Loucy (cell line): Measurements from ENCODE around the gene PCDHA13.

Source experiments
- H2AFZ ChIP-seq: fragments of 200-600 bp; sonication (generic); 2 replicates; pipeline ENCODE4 v1.6.0; 2016; ENCODE audit warnings: antibody characterized with exemption, mild to moderate bottlenecking, low read length, moderate library complexity
- H3F3A ChIP-seq: fragments of 200-600 bp; 2 replicates; pipeline ENCODE4 v1.6.0; 2016; ENCODE audit warnings: antibody characterized with exemption, low read depth, mild to moderate bottlenecking
- H3K27me3 ChIP-seq: fragments of 200-600 bp; sonication (generic); 2 replicates; pipeline ENCODE4 v1.6.1; 2014; ENCODE audit warnings: low read length, mild to moderate bottlenecking; ENCODE audit not compliant: insufficient read depth, poor library complexity, severe bottlenecking
- H3K36me3 ChIP-seq: fragments of 200-600 bp; sonication (generic); 2 replicates; pipeline ENCODE4 v1.6.1; 2016; ENCODE audit warnings: low read length; ENCODE audit not compliant: insufficient read depth
- H3K4me1 ChIP-seq: fragments of 200-600 bp; sonication (generic); 2 replicates; pipeline ENCODE4 v1.5.1; 2014; ENCODE audit warnings: low read length, mild to moderate bottlenecking; ENCODE audit not compliant: insufficient read depth, poor library complexity, severe bottlenecking
- H3K4me2 ChIP-seq: fragments of 200-600 bp; sonication (generic); 2 replicates; pipeline ENCODE4 v1.6.0; 2014; ENCODE audit warnings: antibody characterized with exemption, low read length, low read depth, mild to moderate bottlenecking; ENCODE audit not compliant: poor library complexity, severe bottlenecking
- H3K4me3 ChIP-seq: fragments of 200-600 bp; sonication (generic); 2 replicates; pipeline ENCODE4 v1.5.1; 2014; ENCODE audit warnings: low read length, mild to moderate bottlenecking, mixed read lengths; ENCODE audit not compliant: poor library complexity, severe bottlenecking
- H3K79me2 ChIP-seq: fragments of 200-600 bp; sonication (generic); 2 replicates; pipeline ENCODE4 v1.6.1; 2014; ENCODE audit warnings: low read length; ENCODE audit not compliant: insufficient read depth
- H3K9ac ChIP-seq: fragments of 200-600 bp; sonication (generic); 2 replicates; pipeline ENCODE4 v1.6.0; 2014; ENCODE audit warnings: mild to moderate bottlenecking, low read depth, low read length, moderate library complexity; ENCODE audit not compliant: poor library complexity, severe bottlenecking
- H3K9me2 ChIP-seq: fragments of 200-600 bp; sonication (generic); replicated peaks from 2 replicates; pipeline ENCODE4 v1.6.1; 2016; ENCODE audit warnings: low read depth, low read length, mixed read lengths
- H3K9me3 ChIP-seq: fragments of 200-600 bp; sonication (generic); 2 replicates; pipeline ENCODE4 v1.6.1; 2014; ENCODE audit warnings: mild to moderate bottlenecking, antibody characterized with exemption, low read length, low read depth; ENCODE audit not compliant: insufficient read depth
- H4K20me1 ChIP-seq: fragments of 200-600 bp; sonication (generic); 2 replicates; pipeline ENCODE4 v1.6.0; 2014; ENCODE audit warnings: antibody characterized with exemption, low read length, mild to moderate bottlenecking; ENCODE audit not compliant: insufficient read depth, poor library complexity, severe bottlenecking
- CTCF ChIP-seq: fragments of 200-600 bp; sonication (generic); conservative IDR thresholded peaks from 2 replicates; pipeline ENCODE4 v1.5.1; 2014; ENCODE audit warnings: mild to moderate bottlenecking, antibody characterized with exemption, low read length
- EZH2phosphoT487 ChIP-seq: fragments of 200-600 bp; IDR thresholded peaks from 2 replicates; pipeline ENCODE4 v1.6.1; 2018; ENCODE audit warnings: antibody characterized with exemption, mild to moderate bottlenecking, moderate library complexity, borderline replicate concordance

The PCDHA13 gene

GRCh38 chr5:140857987-140858240, 24.0 kb upstream of the PCDHA13 start:
- Histone ChIP-seq H3K9ac (no peak overlapping the region), H3K9me3 (no peaks in the 10 kb centered on the region), H3K4me3 (no peak overlapping the region), H3K27me3 (no peaks in the 10 kb centered on the region), H3K4me1 (no peaks in the 10 kb centered on the region), H4K20me1 (no peaks in the 10 kb centered on the region), H2AFZ (no peak overlapping the region), H3K36me3 (no peaks in the 10 kb centered on the region), H3F3A (no peaks in the 10 kb centered on the region), H3K4me2 (no peak overlapping the region), H3K79me2 (no peaks in the 10 kb centered on the region), H3K9me2 (no peaks in the 10 kb centered on the region)
- no peak for TF ChIP-seq CTCF
- TF ChIP-seq EZH2phosphoT487 = no peak

GRCh38 chr5:140862441-140863295, 19.3 kb upstream of the PCDHA13 start:
- no peaks in the 10 kb centered on the region for H3K4me1 ChIP-seq
- H3K4me3 ChIP-seq = no peak overlapping the region
- TF ChIP-seq EZH2phosphoT487 (no peak), CTCF (no peak)
- no peaks in the 10 kb centered on the region for H3F3A ChIP-seq
- H2AFZ ChIP-seq = no peak overlapping the region
- no peaks in the 10 kb centered on the region for H3K27me3 ChIP-seq
- no peaks in the 10 kb centered on the region for H3K9me2 ChIP-seq
- H3K4me2 ChIP-seq = no peak overlapping the region
- H3K9ac ChIP-seq = no peak overlapping the region
- H3K9me3 ChIP-seq = no peaks in the 10 kb centered on the region
- H3K79me2 ChIP-seq = no peaks in the 10 kb centered on the region
- H3K36me3 ChIP-seq = no peaks in the 10 kb centered on the region
- H4K20me1 ChIP-seq = no peaks in the 10 kb centered on the region

- TF ChIP-seq EZH2phosphoT487 = no peak
- no peak for TF ChIP-seq CTCF
- H3K9me2 ChIP-seq = no peaks in the 10 kb centered on the region
- H3K79me2 ChIP-seq = no peaks in the 10 kb centered on the region
- no peaks in the 10 kb centered on the region for H3K27me3 ChIP-seq
- no peak within 1 kb of the TSS for H2AFZ ChIP-seq
- H4K20me1 ChIP-seq = no peaks in the 10 kb centered on the region
- no peak within 1 kb of the TSS for H3K4me2 ChIP-seq
- H3K4me3 ChIP-seq = no peak within 1 kb of the TSS
- no peaks in the 10 kb centered on the region for H3K36me3 ChIP-seq
- no peak within 1 kb of the TSS for H3K9ac ChIP-seq
- no peaks in the 10 kb centered on the region for H3K4me1 ChIP-seq
- no peaks in the 10 kb centered on the region for H3K9me3 ChIP-seq
- no peaks in the 10 kb centered on the region for H3F3A ChIP-seq
These were observed 13.0 kb upstream of the PCDHA13 start, which contains the start of gene PCDHA11 for GRCh38 chr5:140868721-140869554. Gene PCDHA11, plus strand, starts transcription at chr5:140868957. Its CDS starts 147 bp downstream, at chr5:140869104.
